T-cell (primary cell): ENCODE data around the gene TSHZ1. TPM values are rescaled to one million over a fixed set of nuclear protein-coding genes. Genes with fewer than 3 reads are reported as not detected.
A peak's percentile ranks its signal among the peaks of the same experiment; 100 is the strongest.

Experiments
- ATAC-seq, 4 experiments: fragments of 200-7000 bp in 3 of 4; fragments of 150-1000 bp in 1 of 4; cut with Tn5 transposase; replicated peaks in 1 of 4; 1 replicate in 3 of 4; 2 replicates in 1 of 4; pipeline ENCODE4 v1.10.0; 2021; ENCODE audit warnings: moderate library complexity in 3 of 4, mild to moderate bottlenecking in 2 of 4, moderate number of reproducible peaks in 1 of 4
- CTCF ChIA-PET, 2 donors: fragments of 300-600 bp; sonication (Branson Sonifier 250); formaldehyde crosslinking; loops; one replicate each; lab custom pipeline; 2022; ENCODE audit warnings: antibody characterized with exemption in 2 of 2; lab: Charles Lee
- POLR2A ChIA-PET, 2 donors: fragments of 300-600 bp; sonication (Branson Sonifier 250); formaldehyde crosslinking; loops; one replicate each; lab custom pipeline; 2022; ENCODE audit warnings: antibody characterized with exemption in 2 of 2; lab: Charles Lee
- DNase-seq, 35 experiments: peaks; one replicate each; pipeline versions ENCODE4 v3.0.0 to v3.0.0-alpha.2; 2013 to 2023
- H3K27ac ChIP-seq: one replicate; pipeline ENCODE4 v1.5.1; 2013; ENCODE audit warnings: low read length
- H3K27me3 ChIP-seq, 2 experiments: replicated peaks in 1 of 2; 1 replicate in 1 of 2; 2 replicates in 1 of 2; pipeline versions ENCODE4 v1.6.1 to v1.7.0; 2013; ENCODE audit warnings: low read length in 1 of 2, mixed read lengths in 1 of 2; ENCODE audit not compliant: control insufficient read depth in 2 of 2, insufficient read depth in 2 of 2; ENCODE audit errors: extremely low read depth in 1 of 2
- H3K36me3 ChIP-seq, 2 donors: 1 replicate in 1 of 2; 2 replicates in 1 of 2; pipeline versions ENCODE4 v1.6.1 to v1.7.0; 2013; ENCODE audit warnings: low read length in 1 of 2; ENCODE audit not compliant: control insufficient read depth in 2 of 2, insufficient read depth in 1 of 2; ENCODE audit errors: extremely low read depth in 1 of 2
- H3K4me1 ChIP-seq, 2 experiments: 1 replicate in 1 of 2; 2 replicates in 1 of 2; pipeline versions ENCODE4 v1.6.1 to v1.7.0; 2013; ENCODE audit warnings: low read length in 2 of 2, mixed read lengths in 1 of 2; ENCODE audit not compliant: insufficient read depth in 2 of 2, control insufficient read depth in 1 of 2; ENCODE audit errors: extremely low read depth in 1 of 2
- H3K4me3 ChIP-seq, 2 donors: 1 replicate in 1 of 2; 2 replicates in 1 of 2; pipeline versions ENCODE4 v1.5.1 to v1.7.0; 2013; ENCODE audit warnings: mild to moderate bottlenecking in 2 of 2, low read length in 1 of 2, moderate library complexity in 1 of 2; ENCODE audit not compliant: control insufficient read depth in 1 of 2; ENCODE audit errors: extremely low read depth in 1 of 2
- H3K9me3 ChIP-seq: 2 replicates; pipeline ENCODE4 v1.7.0; 2013
- H3K27ac Mint-ChIP-seq, 2 donors: one replicate each; pipeline ENCODE4 v1.8.0; 2020 to 2021; ENCODE audit warnings: mild to moderate bottlenecking in 2 of 2, mixed read lengths in 2 of 2
- H3K27me3 Mint-ChIP-seq, 2 donors: one replicate each; pipeline ENCODE4 v1.8.0; 2021 to 2022; ENCODE audit warnings: mixed read lengths in 2 of 2
- H3K36me3 Mint-ChIP-seq: one replicate; pipeline ENCODE4 v1.8.0; 2021; ENCODE audit warnings: mixed read lengths
- H3K4me1 Mint-ChIP-seq, 3 donors: one replicate each; pipeline ENCODE4 v1.8.0; 2020 to 2022; ENCODE audit warnings: mixed read lengths in 3 of 3, mild to moderate bottlenecking in 1 of 3
- H3K4me3 Mint-ChIP-seq, 3 donors: one replicate each; pipeline ENCODE4 v1.8.0; 2020 to 2022; ENCODE audit warnings: mild to moderate bottlenecking in 3 of 3, mixed read lengths in 3 of 3, moderate library complexity in 3 of 3
- H3K9me3 Mint-ChIP-seq, 3 donors: one replicate each; pipeline ENCODE4 v1.8.0; 2020 to 2022; ENCODE audit warnings: mixed read lengths in 3 of 3
- WGBS: methylation state at CpG from one replicate; pipeline ENCODE4 v1.1.5; 2013; ENCODE audit warnings: missing lambda C conversion rate; ENCODE audit not compliant: insufficient coverage; 5-methylcytosine and 5-hydroxymethylcytosine counted together
- total RNA-seq, 35 experiments: library from RNA in 6 of 35; stranded (reverse) in 6 of 35; fragments of 120-200 nt in 1 of 35; gene quantifications; one replicate each; pipeline versions ENCODE4 v1.2.1 to v1.2.4 and lab custom pipeline; 2013 to 2026

Gene TSHZ1
- total RNA-seq, 5 donors from 2014 or later (not counting 1 experiment from before 2014, with no cell fraction given): 26.5 to 31.3 (median 28.2) TPM

GRCh38 chr18:75235896-75236295 is 25.3 kb downstream of the TSHZ1 start:
- ChIA-PET CTCF (no interaction called here), POLR2A (no interaction called here)
- Mint-ChIP-seq H3K4me1 (peaks cover 45 to 58% (median 49%) of the 10 kb centered on the region in 3 donors), H3K9me3 (no peaks in the 10 kb centered on the region), H3K4me3 (no peak overlapping the region), H3K27ac (no peak overlapping the region), H3K36me3 (peaks cover 17% of the 10 kb centered on the region), H3K27me3 (no peaks in the 10 kb centered on the region)
- H3K27me3 ChIP-seq: no peaks in the 10 kb centered on the region
- peaks cover 0 to 10% of the 10 kb centered on the region in 2 experiments for H3K4me1 ChIP-seq
- DNase-seq: no peak
- no peak overlapping the region for H3K27ac ChIP-seq
- peaks cover 4 to 5% of the 10 kb centered on the region in 2 donors for H3K36me3 ChIP-seq
- no peaks in the 10 kb centered on the region for H3K9me3 ChIP-seq
- 100% methylated on average over 3 of the region's 13 CpGs for WGBS
- no peak for ATAC-seq
- no peak overlapping the region for H3K4me3 ChIP-seq

GRCh38 chr18:75238100-75238499 is 27.5 kb downstream of the TSHZ1 start:
- H3K4me3 Mint-ChIP-seq: no peak overlapping the region
- CTCF ChIA-PET: no interaction called here

GRCh38 chr18:75238786-75239185 is 28.2 kb downstream of the TSHZ1 start:
- Histone ChIP-seq H3K27ac (no peak overlapping the region), H3K36me3 (peaks cover 5 to 6% of the 10 kb centered on the region in 2 donors), H3K9me3 (no peaks in the 10 kb centered on the region), H3K4me3 (no peak overlapping the region), H3K4me1 (peaks cover 0 to 12% of the 10 kb centered on the region in 2 experiments), H3K27me3 (no peaks in the 10 kb centered on the region)
- H3K36me3 Mint-ChIP-seq: peaks cover 17% of the 10 kb centered on the region
- peaks cover 61 to 67% (median 62%) of the 10 kb centered on the region in 3 donors for H3K4me1 Mint-ChIP-seq
- H3K27ac Mint-ChIP-seq: no peak overlapping the region
- DNase-seq (no peak), ATAC-seq (no peak)
- H3K4me3 Mint-ChIP-seq: no peak overlapping the region
- 94% methylated on average over 9 of the region's 10 CpGs for WGBS
- POLR2A ChIA-PET: no interaction called here
- no peaks in the 10 kb centered on the region for H3K27me3 Mint-ChIP-seq
- no peaks in the 10 kb centered on the region for H3K9me3 Mint-ChIP-seq
- CTCF ChIA-PET: no interaction called here

More at GRCh38 chr18:75238100-75238499, 27.5 kb downstream of the TSHZ1 start:
- POLR2A ChIA-PET: no interaction called here
- no peaks in the 10 kb centered on the region for H3K27me3 Mint-ChIP-seq
- no peaks in the 10 kb centered on the region for H3K9me3 Mint-ChIP-seq
- H3K9me3 ChIP-seq: no peaks in the 10 kb centered on the region
- no peak overlapping the region for H3K4me3 ChIP-seq
- H3K27ac Mint-ChIP-seq: no peak overlapping the region
- H3K27ac ChIP-seq: no peak overlapping the region
- H3K27me3 ChIP-seq: no peaks in the 10 kb centered on the region
- H3K36me3 Mint-ChIP-seq: peaks cover 17% of the 10 kb centered on the region
- H3K4me1 ChIP-seq: peaks cover 0 to 11% of the 10 kb centered on the region in 2 experiments
- DNase-seq (no peak), ATAC-seq (no peak)
- peaks cover 59 to 64% (median 60%) of the 10 kb centered on the region in 3 donors for H3K4me1 Mint-ChIP-seq
- WGBS: 77% methylated on average over 13 of the region's 13 CpGs
- peaks cover 5 to 6% of the 10 kb centered on the region in 2 donors for H3K36me3 ChIP-seq

- peak in 1 of 35 experiments; percentile 13 for DNase-seq
- 93% methylated on average over 3 of the region's 10 CpGs for WGBS
- Mint-ChIP-seq H3K4me3 (no peak overlapping the region), H3K27me3 (no peaks in the 10 kb centered on the region), H3K36me3 (peaks cover 17% of the 10 kb centered on the region), H3K4me1 (peaks cover 65 to 70% (median 70%) of the 10 kb centered on the region in 3 donors), H3K27ac (no peak overlapping the region), H3K9me3 (no peaks in the 10 kb centered on the region)
- ATAC-seq: no peak
- Histone ChIP-seq H3K4me1 (peaks cover 0 to 20% of the 10 kb centered on the region in 2 experiments), H3K27ac (no peak overlapping the region), H3K27me3 (no peaks in the 10 kb centered on the region), H3K9me3 (no peaks in the 10 kb centered on the region), H3K36me3 (peaks cover 5 to 6% of the 10 kb centered on the region in 2 donors), H3K4me3 (no peak overlapping the region)
- ChIA-PET POLR2A (interaction anchor here in 1 of 2 donors (0.6 to 0.7 kb wide), 2 partner anchors 22 to 816 kb away, joined by 4 to 5 read pairs; no protein-coding TSS in a partner anchor), CTCF (interaction anchor here in 1 of 2 donors (1.1 kb wide), 1 partner anchor 21 kb away, joined by 5 read pairs; no protein-coding TSS in a partner anchor)
Measured at GRCh38 chr18:75240433-75240832, 29.8 kb downstream of the TSHZ1 start.

- ChIA-PET CTCF (no interaction called here), POLR2A (no interaction called here)
- Histone ChIP-seq H3K27ac (no peak overlapping the region), H3K36me3 (peaks cover 0 to 2% of the 10 kb centered on the region in 2 donors), H3K9me3 (no peaks in the 10 kb centered on the region), H3K4me3 (no peak overlapping the region), H3K27me3 (no peaks in the 10 kb centered on the region), H3K4me1 (peaks cover 11 to 30% of the 10 kb centered on the region in 2 experiments)
- Mint-ChIP-seq H3K4me3 (no peak overlapping the region), H3K9me3 (no peaks in the 10 kb centered on the region), H3K4me1 (peaks cover 74 to 75% (median 74%) of the 10 kb centered on the region in 3 donors), H3K27me3 (no peaks in the 10 kb centered on the region), H3K27ac (no peak overlapping the region), H3K36me3 (peaks cover 13% of the 10 kb centered on the region)
- ATAC-seq (no peak), DNase-seq (no peak)
- no CpG with 5 or more reads among the region's 1 CpG for WGBS
Measured at GRCh38 chr18:75241705-75242104, 31.1 kb downstream of the TSHZ1 start.

GRCh38 chr18:75244351-75245313 is 34.0 kb downstream of the TSHZ1 start:
- POLR2A ChIA-PET: interaction anchor here in 1 of 2 donors (0.6 kb wide), 1 partner anchor 29 kb away, joined by 3 read pairs; no protein-coding TSS in a partner anchor
- Histone ChIP-seq H3K36me3 (peaks cover 0 to 2% of the 10 kb centered on the region in 2 donors), H3K4me3 (no peak overlapping the region), H3K27me3 (no peaks in the 10 kb centered on the region), H3K27ac (peak overlapping the region; percentile 25), H3K4me1 (peaks cover 30 to 46% of the 10 kb centered on the region in 2 experiments), H3K9me3 (no peaks in the 10 kb centered on the region)
- peak in 13 of 35 experiments; percentile 27 to 46 (median 38) for DNase-seq
- Mint-ChIP-seq H3K4me3 (no peak overlapping the region), H3K9me3 (no peaks in the 10 kb centered on the region), H3K4me1 (peaks cover 87 to 91% (median 89%) of the 10 kb centered on the region in 3 donors), H3K36me3 (peaks cover 2% of the 10 kb centered on the region), H3K27me3 (no peaks in the 10 kb centered on the region), H3K27ac (peak overlapping the region; percentile 62 to 74)
- ATAC-seq: peak in 2 of 4 experiments; percentile 37 to 40
- CTCF ChIA-PET: interaction anchor here in 1 of 2 donors (0.7 to 1.0 kb wide), 2 partner anchors 28 kb away, joined by 3 read pairs; no protein-coding TSS in a partner anchor
- 99% methylated on average over 12 of the region's 19 CpGs for WGBS
